IPS DF 6.9 (cell line): Measurements from ENCODE around the gene LAMC3.

Experiments used
- DNase-seq: peaks from one replicate; pipeline ENCODE4 v3.0.0-alpha.2; 2013; ENCODE audit warnings: low read depth, low spot score
- H3K27ac ChIP-seq: one replicate; pipeline ENCODE4 v1.5.1; 2013; ENCODE audit warnings: low read length, control low read depth
- H3K27me3 ChIP-seq: 2 replicates; pipeline ENCODE4 v1.6.1; 2013; ENCODE audit warnings: mild to moderate bottlenecking, low read length; ENCODE audit not compliant: control insufficient read depth, insufficient read depth
- H3K36me3 ChIP-seq: 2 replicates; pipeline ENCODE4 v1.6.1; 2013; ENCODE audit warnings: low read length; ENCODE audit not compliant: control insufficient read depth, insufficient read depth
- H3K4me1 ChIP-seq: 2 replicates; pipeline ENCODE4 v1.6.1; 2013; ENCODE audit warnings: low read length; ENCODE audit not compliant: control insufficient read depth, insufficient read depth
- H3K4me3 ChIP-seq: 2 replicates; pipeline ENCODE4 v1.5.1; 2013; ENCODE audit warnings: mild to moderate bottlenecking, low read length
- H3K9me3 ChIP-seq: 2 replicates; pipeline ENCODE4 v1.6.1; 2013; ENCODE audit warnings: low read length, inconsistent platforms; ENCODE audit not compliant: control insufficient read depth, insufficient read depth
- WGBS: extraction: QIAGEN DNeasy Blood & Tissue Kit; methylation state at CpG from one replicate; pipeline ENCODE4 v1.1.7; 2013; ENCODE audit warnings: mixed read lengths, missing lambda C conversion rate; ENCODE audit not compliant: insufficient read length, insufficient coverage; 5-methylcytosine and 5-hydroxymethylcytosine counted together

The LAMC3 gene

DNA sequence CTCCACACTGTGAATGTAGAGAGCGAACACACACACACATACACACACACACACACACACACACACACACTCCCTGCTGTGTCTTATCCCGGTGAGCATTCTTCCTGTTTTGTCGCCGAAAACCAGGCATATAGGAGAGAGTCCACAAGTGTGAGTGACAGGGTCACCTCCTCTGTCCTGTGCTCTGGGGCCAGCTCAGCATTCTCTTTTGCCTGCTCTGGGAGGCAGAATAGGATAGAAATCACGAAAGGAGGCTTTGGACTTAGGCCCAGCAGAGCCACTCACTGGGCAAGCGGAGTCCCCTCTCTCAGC is 3.0 kb downstream of the LAMC3 start:
- peaks cover 1% of the 10 kb centered on the region; the same call in 1 of the 2 replicates for H3K27me3 ChIP-seq
- WGBS: no CpG with 5 or more reads among the region's 6 CpGs
- no peak overlapping the region for H3K4me3 ChIP-seq
- no peak overlapping the region for H3K27ac ChIP-seq
- H3K9me3 ChIP-seq: no peaks in the 10 kb centered on the region
- H3K4me1 ChIP-seq: peaks cover 11% of the 10 kb centered on the region
- DNase-seq: no peak
- H3K36me3 ChIP-seq: no peaks in the 10 kb centered on the region

GRCh38 chr9:131012396-131012917 is 3.5 kb downstream of the LAMC3 start:
- Histone ChIP-seq H3K4me1 (peaks cover 11% of the 10 kb centered on the region), H3K36me3 (no peaks in the 10 kb centered on the region), H3K4me3 (no peak overlapping the region), H3K27ac (no peak overlapping the region), H3K9me3 (no peaks in the 10 kb centered on the region), H3K27me3 (peaks cover 1% of the 10 kb centered on the region; the same call in 1 of the 2 replicates)
- no CpG with 5 or more reads among the region's 22 CpGs for WGBS
- no peak for DNase-seq

DNA sequence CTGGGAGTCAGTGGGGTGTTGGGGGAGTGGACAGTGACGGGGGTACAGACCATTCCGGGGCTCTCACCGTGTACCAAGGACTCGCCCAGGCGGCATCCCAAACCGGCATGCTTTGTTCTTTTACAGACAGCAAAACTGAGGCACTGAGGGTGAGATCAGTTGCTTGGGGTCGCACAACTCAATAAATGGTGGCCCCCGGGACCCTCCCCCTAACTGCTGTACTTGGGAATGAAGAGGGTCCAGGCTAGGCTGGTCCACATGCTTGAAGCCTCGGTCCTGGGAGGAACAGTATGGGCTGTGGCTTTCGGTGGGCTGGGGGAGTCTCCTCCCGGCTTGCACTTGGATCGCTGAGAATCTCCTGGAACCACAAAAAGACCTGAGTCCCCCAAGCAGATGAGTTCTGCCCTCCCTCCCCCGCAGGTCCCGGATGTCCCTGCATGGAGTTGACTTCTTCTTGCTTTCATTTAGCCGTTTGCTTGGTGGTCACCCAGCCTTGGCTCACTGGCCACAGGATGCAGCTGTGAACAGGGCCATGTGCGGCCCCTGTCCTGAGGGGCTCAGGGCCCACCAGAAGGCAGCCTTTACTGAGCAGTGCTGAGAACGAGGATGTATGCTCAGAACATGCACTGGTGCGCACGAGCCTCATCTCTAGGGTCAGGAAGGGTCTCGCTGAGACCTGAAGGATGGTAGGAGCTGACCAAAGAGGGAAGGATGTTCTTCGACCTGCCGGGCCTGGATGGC is 4.2 kb downstream of the LAMC3 start:
- H3K9me3 ChIP-seq: no peaks in the 10 kb centered on the region
- DNase-seq: no peak
- H3K4me1 ChIP-seq: peaks cover 11% of the 10 kb centered on the region
- no peak overlapping the region for H3K4me3 ChIP-seq
- H3K27me3 ChIP-seq: peaks cover 1% of the 10 kb centered on the region; the same call in 1 of the 2 replicates
- H3K36me3 ChIP-seq: no peaks in the 10 kb centered on the region
- no CpG with 5 or more reads among the region's 22 CpGs for WGBS
- H3K27ac ChIP-seq: no peak overlapping the region

DNA sequence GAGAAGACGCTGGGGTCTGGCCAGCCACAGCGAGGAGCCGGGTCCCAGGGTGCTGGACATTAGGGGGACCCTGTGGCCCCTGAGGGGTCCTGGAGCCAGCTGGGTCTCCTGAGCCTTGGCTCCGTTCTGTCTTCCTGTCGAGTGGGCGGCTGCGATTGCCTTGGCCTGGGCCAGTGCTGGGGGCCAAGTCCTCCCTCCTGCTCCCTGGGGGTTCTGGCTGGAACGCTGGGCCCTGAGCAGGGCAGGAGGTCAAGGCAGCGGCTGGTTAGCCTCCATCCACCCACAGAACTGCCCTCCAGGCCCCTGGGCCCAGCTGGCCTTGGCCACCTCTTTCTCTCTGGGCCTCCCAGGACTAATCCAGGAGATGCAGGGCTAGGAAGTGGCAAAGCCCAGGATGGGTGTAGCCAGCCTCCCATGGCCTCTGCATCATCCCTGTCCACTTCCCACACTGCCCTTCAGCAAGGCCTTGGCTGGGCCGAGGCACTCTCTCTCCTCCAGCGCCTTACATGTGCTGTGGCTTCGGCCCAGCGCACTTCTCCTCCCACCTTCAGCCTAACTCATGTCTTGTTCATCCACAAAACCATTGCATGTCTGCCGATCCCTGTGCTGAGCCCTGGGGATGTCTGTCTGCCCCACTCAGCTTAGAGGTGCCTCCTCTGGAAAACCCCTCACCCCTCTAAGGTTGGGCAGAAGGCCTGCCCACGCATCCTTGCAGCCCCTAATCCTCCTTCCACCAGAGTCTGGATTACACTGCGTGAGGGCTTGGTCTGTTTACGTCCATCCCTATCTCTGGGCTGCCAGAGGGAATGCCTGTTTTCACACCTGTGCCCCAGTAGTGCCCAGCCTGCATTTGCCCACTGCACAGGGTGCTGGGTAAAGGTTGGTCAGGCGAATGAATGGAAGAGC is 5.0 kb downstream of the LAMC3 start:
- H3K4me1 ChIP-seq: peaks cover 11% of the 10 kb centered on the region
- WGBS: no CpG with 5 or more reads among the region's 18 CpGs
- no peak overlapping the region for H3K4me3 ChIP-seq
- H3K36me3 ChIP-seq: no peaks in the 10 kb centered on the region
- DNase-seq: no peak
- no peak overlapping the region for H3K27ac ChIP-seq
- H3K9me3 ChIP-seq: no peaks in the 10 kb centered on the region
- H3K27me3 ChIP-seq: no peaks in the 10 kb centered on the region

DNA sequence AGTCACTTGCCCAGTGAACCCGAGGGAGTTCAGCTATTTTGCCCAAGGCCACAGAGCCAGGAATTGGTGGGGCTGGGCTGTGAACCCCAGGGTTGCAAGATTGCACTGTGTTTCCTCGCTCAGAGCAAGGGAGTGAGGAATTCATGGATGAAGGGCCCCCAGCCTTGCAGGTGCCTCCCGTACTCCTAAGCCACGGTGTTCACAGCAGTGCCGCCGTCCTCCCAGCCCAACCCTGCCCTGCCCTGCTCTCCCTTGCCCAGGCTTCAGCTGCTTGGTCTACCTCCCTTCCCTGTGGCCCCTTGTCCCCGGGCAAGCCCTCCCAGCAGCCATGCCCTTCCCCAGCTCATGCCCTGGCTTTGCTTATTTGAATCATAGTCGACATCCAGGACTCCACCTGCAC is 6.1 kb downstream of the LAMC3 start:
- no peak for DNase-seq
- Histone ChIP-seq H3K9me3 (no peaks in the 10 kb centered on the region), H3K4me3 (no peak overlapping the region), H3K4me1 (peaks cover 9% of the 10 kb centered on the region), H3K27ac (no peak overlapping the region), H3K27me3 (no peaks in the 10 kb centered on the region), H3K36me3 (no peaks in the 10 kb centered on the region)
- no CpG with 5 or more reads among the region's 8 CpGs for WGBS

- H3K4me3 ChIP-seq: no peak overlapping the region
- no CpG with 5 or more reads among the region's 6 CpGs for WGBS
- peaks cover 8% of the 10 kb centered on the region for H3K4me1 ChIP-seq
- no peak for DNase-seq
- no peak overlapping the region for H3K27ac ChIP-seq
- H3K27me3 ChIP-seq: no peaks in the 10 kb centered on the region
- H3K9me3 ChIP-seq: no peaks in the 10 kb centered on the region
- H3K36me3 ChIP-seq: no peaks in the 10 kb centered on the region
Observed at GRCh38 chr9:131015876-131016397, 7.0 kb downstream of the LAMC3 start.

- no peaks in the 10 kb centered on the region for H3K27me3 ChIP-seq
- no peaks in the 10 kb centered on the region for H3K9me3 ChIP-seq
- H3K36me3 ChIP-seq: no peaks in the 10 kb centered on the region
- peaks cover 4% of the 10 kb centered on the region for H3K4me1 ChIP-seq
- WGBS: no CpG with 5 or more reads among the region's 21 CpGs
- no peak for DNase-seq
- H3K4me3 ChIP-seq: no peak overlapping the region
- H3K27ac ChIP-seq: no peak overlapping the region
Observed at GRCh38 chr9:131017067-131017466, 8.1 kb downstream of the LAMC3 start.

DNA sequence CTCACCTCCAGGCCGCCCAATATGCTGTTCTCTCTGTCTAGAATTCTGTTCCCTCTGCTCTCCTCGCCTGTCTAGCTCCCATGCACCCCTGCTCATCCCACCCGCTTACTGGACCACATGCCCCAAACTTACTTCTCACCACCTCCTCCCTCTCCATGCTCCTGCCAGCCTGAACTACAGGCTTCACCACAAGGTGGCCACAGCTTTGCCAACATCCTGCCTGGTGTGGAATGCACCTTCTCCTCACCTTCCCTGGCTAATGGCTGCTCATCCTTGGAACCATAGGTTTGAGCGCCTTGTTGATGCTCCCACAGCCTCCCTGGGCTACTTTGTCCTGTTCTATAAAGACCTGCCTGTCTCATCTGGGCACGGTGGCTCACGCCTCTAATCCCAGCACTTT is 9.6 kb downstream of the LAMC3 start:
- Histone ChIP-seq H3K36me3 (no peaks in the 10 kb centered on the region), H3K9me3 (no peaks in the 10 kb centered on the region), H3K4me1 (no peaks in the 10 kb centered on the region), H3K27ac (no peak overlapping the region), H3K4me3 (no peak overlapping the region), H3K27me3 (no peaks in the 10 kb centered on the region)
- DNase-seq: no peak
- WGBS: no CpG with 5 or more reads among the region's 6 CpGs

DNA sequence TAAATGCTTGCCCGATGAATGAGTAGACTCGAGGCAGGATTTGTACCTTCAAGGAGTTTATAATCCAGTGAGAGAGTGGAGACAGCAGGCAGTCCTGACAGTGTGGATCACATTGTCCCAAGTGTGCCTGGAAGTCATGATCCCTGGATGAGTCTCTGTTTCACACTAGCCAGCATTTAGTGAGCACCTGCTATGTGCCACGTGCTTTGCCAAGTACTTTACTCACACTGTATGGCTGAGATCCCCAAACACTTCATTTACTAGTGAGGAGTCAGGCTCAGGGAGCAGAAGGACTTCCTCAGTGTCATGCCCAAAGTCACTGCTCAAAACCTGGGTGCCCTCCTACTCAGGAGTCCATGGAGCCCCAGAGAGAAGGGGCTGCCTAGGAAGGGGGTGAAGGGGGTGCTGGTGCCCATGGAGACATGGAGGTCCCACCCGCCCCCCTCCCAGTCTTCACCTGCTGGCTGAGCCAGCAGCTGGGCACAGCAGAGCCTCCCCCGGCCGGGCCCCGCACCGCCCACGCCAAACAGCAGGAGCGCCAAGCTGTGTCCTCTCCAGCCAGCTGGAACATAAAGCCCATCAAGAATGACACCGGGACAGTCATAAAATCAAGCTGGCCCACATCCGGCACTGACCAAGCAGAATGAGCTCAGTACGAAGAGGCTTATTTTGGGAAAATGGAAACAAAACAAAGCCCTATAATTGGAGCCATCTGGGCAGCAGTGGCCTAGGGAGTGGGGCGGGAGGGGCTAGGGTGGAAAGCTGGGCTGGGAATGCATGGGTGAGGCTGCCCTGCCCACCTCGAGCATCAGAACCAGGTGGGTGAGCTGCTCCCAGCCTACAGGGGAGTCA is 10.6 kb downstream of the LAMC3 start:
- H3K4me3 ChIP-seq: no peak overlapping the region
- H3K4me1 ChIP-seq: no peaks in the 10 kb centered on the region
- no peaks in the 10 kb centered on the region for H3K27me3 ChIP-seq
- no CpG with 5 or more reads among the region's 15 CpGs for WGBS
- H3K9me3 ChIP-seq: no peaks in the 10 kb centered on the region
- no peak overlapping the region for H3K27ac ChIP-seq
- H3K36me3 ChIP-seq: no peaks in the 10 kb centered on the region
- no peak for DNase-seq

GRCh38 chr9:131020388-131020787 is 11.4 kb downstream of the LAMC3 start:
- Histone ChIP-seq H3K36me3 (no peaks in the 10 kb centered on the region), H3K4me1 (no peaks in the 10 kb centered on the region), H3K4me3 (no peak overlapping the region), H3K27me3 (no peaks in the 10 kb centered on the region), H3K27ac (no peak overlapping the region), H3K9me3 (no peaks in the 10 kb centered on the region)
- WGBS: no CpG with 5 or more reads among the region's 2 CpGs
- no peak for DNase-seq
